HG02623 (cell line): ENCODE data around the gene ARSA.

Experiments
- ATAC-seq: cut with Tn5 transposase; IDR thresholded peaks from one replicate; pipeline ENCODE4 v1.9.1; 2021; ENCODE audit warnings: moderate library complexity; ENCODE audit not compliant: unreplicated experiment

The ARSA gene

GRCh38 chr22:50606165-50606945 is 21.6 kb downstream of the ARSA start:
- ATAC-seq: no peak

GRCh38 chr22:50605613-50606074 is 22.3 kb downstream of the ARSA start:
- no peak for ATAC-seq

GRCh38 chr22:50605002-50605612 is 22.8 kb downstream of the ARSA start:
- ATAC-seq: no peak

- ATAC-seq: no peak
These were observed 23.5 kb downstream of the ARSA start for GRCh38 chr22:50604256-50605001.

GRCh38 chr22:50603511-50604255 is 24.3 kb downstream of the ARSA start:
- ATAC-seq: no peak

- no peak for ATAC-seq
These were observed 25.6 kb downstream of the ARSA start for GRCh38 chr22:50602338-50602700.

- no peak for ATAC-seq
These were observed 26.1 kb downstream of the ARSA start for GRCh38 chr22:50601669-50602337.

- no peak for ATAC-seq
These were observed 26.8 kb downstream of the ARSA start for GRCh38 chr22:50600967-50601668.

- ATAC-seq: no peak
These were observed 27.4 kb downstream of the ARSA start, which contains the start of gene MAPK8IP2 for GRCh38 chr22:50600538-50600937. Gene MAPK8IP2, plus strand, starts transcription at chr22:50600793. Its CDS starts 26 bp downstream, at chr22:50600819.

- ATAC-seq: no peak
These were observed 28.0 kb downstream of the ARSA start for GRCh38 chr22:50599816-50600455.

- ATAC-seq: no peak
These were observed 30.9 kb downstream of the ARSA start for GRCh38 chr22:50597097-50597496.

- no peak for ATAC-seq
These were observed 32.8 kb downstream of the ARSA start for GRCh38 chr22:50595189-50595588.

- no peak for ATAC-seq
These were observed 40.5 kb downstream of the ARSA start for GRCh38 chr22:50587407-50587806.

GRCh38 chr22:50586416-50586815 is 41.5 kb downstream of the ARSA start:
- ATAC-seq: no peak

- ATAC-seq: no peak
These were observed 42.2 kb downstream of the ARSA start for GRCh38 chr22:50585781-50586180.

- no peak for ATAC-seq
These were observed 42.7 kb downstream of the ARSA start for GRCh38 chr22:50585238-50585637.

- ATAC-seq: no peak
These were observed 43.6 kb downstream of the ARSA start for GRCh38 chr22:50584106-50585096.

GRCh38 chr22:50583294-50583861 is 44.6 kb downstream of the ARSA start:
- ATAC-seq: peak; percentile 13
